ENCODE data around the gene GUCD1. TPM values are rescaled to one million over a fixed set of nuclear protein-coding genes. Genes with fewer than 3 reads are reported as not detected.

The GUCD1 gene
- total and polyA plus RNA-seq, 2 experiments from 2014 or later = 37.2 to 125 TPM

DNA sequence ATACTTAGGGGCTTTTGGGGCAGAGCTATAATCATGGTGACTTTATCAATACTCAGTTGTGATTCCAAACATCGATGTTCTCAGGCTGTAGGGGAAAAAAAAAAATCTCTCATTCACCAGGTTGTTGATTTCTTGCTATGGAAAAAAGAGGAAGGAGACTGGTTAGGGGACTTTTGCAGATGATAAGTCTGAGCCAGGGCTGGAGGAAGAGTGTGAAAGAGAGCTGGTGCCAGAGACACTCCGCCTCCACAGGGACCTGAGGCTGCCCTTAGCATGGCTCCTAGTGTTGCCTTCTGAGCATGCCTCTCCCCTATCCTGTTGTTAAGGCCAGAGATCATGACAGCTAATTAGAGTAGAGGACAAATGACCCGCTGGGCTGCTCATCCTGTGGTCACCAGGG, 42.9 kb downstream of the GUCD1 start:
- in situ Hi-C loops (cut with MboI) = loop anchor here (10.0 kb wide), 1 partner anchor 187 kb away; no protein-coding TSS in a partner anchor
- WGBS, 2 experiments (ENCODE audit: low coverage in 1 of 2, low lambda C conversion rate in 2 of 2, missing lambda C conversion rate in 2 of 2) = 94 to 99% methylated on average over 3 of the region's 3 CpGs

DNA sequence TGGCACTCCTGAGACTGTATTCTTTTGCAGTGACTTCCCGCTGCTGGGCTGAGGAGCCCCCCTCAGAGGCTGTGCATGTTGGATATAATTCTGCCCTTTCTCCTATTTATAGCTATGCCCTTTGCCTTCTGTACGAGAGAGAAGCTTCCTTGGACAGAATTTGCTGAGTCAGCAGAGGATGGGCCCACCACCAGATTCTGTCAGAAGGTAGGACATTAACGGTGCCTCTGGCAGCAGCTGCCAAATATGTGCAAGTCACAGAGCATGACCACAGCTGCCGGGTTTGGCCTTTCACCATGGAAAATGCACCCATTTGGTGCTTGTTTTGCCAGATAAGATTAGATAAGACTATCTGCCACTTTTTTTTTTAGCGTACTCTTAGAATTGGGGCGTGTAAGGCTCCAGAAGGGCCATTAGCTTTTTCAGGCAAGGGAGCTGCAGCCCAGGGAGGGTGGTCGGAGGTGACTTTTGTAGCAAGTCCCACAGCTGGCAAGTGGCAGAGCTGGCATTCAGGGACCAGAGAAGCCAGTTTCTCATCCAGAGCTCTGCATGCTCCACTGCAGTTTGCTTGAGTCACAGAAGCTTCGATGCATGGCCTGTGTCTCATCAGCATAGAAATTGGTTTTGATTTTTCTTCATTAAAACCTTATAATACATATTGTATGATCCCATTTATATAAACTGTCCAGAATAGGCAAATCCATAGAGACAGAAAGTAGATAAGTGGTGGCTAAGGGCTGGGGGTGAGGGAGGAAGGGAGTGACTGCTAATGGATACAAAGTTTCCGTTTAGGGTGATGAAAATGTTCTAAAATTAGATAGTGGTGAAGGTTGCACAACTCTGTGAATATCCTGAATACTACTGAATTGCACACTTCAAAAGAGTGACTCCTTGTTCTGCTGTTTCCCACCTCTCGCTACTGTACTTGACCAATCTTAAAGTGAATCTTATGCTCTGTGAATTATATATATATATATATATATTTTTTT, 44.0 kb downstream of the GUCD1 start:
- Histone ChIP-seq H3K4me3 (no peak overlapping the region), H3K9me3 (ENCODE audit: low read depth) (no peaks in the 10 kb centered on the region), H3K27me3 (replicated peaks; ENCODE audit: insufficient read depth) (0 out of 2 replicates have a peak, but pooled peaks cover 9% of the 10 kb centered on the region), H3K9me2 (ENCODE audit: insufficient read depth) (no peaks in the 10 kb centered on the region), H3K79me2 (ENCODE audit: insufficient read depth) (no peaks in the 10 kb centered on the region), H3F3A (ENCODE audit: insufficient read depth) (0 out of 2 replicates have a peak, but pooled peaks cover 9% of the 10 kb centered on the region), H3K9ac (no peak overlapping the region), H2AFZ (no peak overlapping the region), H3K4me1 (ENCODE audit: insufficient read depth) (peaks cover 16% of the 10 kb centered on the region), H3K27ac (no peak overlapping the region), H4K20me1 (ENCODE audit: insufficient read depth) (no peaks in the 10 kb centered on the region), H3K36me3 (ENCODE audit: low read depth) (no peaks in the 10 kb centered on the region), H3K4me2 (ENCODE audit: unreplicated experiment) (peak overlapping the region; percentile 3)
- TF ChIP-seq EZH2 (IDR thresholded peaks at IDR 0.05; ENCODE audit: insufficient read depth, poor library complexity, severe bottlenecking) (no peak), EZH2phosphoT487 (IDR thresholded peaks at IDR 0.05; ENCODE audit: insufficient read depth, low read depth) (0 out of 2 replicates have a peak, but pooled peaks have one; percentile 75)
- peak; percentile 83 for DNase-seq
- 61 to 65% methylated on average over 10 of the region's 10 CpGs for WGBS, 2 experiments (ENCODE audit: low coverage in 1 of 2, low lambda C conversion rate in 2 of 2, missing lambda C conversion rate in 2 of 2)
- in situ Hi-C loops (cut with MboI) = loop anchor here (10.0 kb wide), 1 partner anchor 186 kb away; no protein-coding TSS in a partner anchor

More for the DNA sequence above, 42.9 kb downstream of the GUCD1 start:
- H3K27ac ChIP-seq = no peak overlapping the region
- no peaks in the 10 kb centered on the region for H3K36me3 ChIP-seq (ENCODE audit: low read depth)
- H3K79me2 ChIP-seq (ENCODE audit: insufficient read depth) = no peaks in the 10 kb centered on the region
- no peaks in the 10 kb centered on the region for H3K9me3 ChIP-seq (ENCODE audit: low read depth)
- no peak overlapping the region for H3K4me2 ChIP-seq (ENCODE audit: unreplicated experiment)
- no peaks in the 10 kb centered on the region for H4K20me1 ChIP-seq (ENCODE audit: insufficient read depth)
- H3K4me3 ChIP-seq = no peak overlapping the region
- DNase-seq = no peak
- H3F3A ChIP-seq (ENCODE audit: insufficient read depth) = peaks cover 19% of the 10 kb centered on the region
- H3K4me1 ChIP-seq (ENCODE audit: insufficient read depth) = peaks cover 19% of the 10 kb centered on the region
- no peak overlapping the region for H3K9ac ChIP-seq
- H3K9me2 ChIP-seq (ENCODE audit: insufficient read depth) = no peaks in the 10 kb centered on the region
- no peak overlapping the region for H2AFZ ChIP-seq
- H3K27me3 ChIP-seq (replicated peaks; ENCODE audit: insufficient read depth) = 0 out of 2 replicates have a peak, but pooled peaks cover 9% of the 10 kb centered on the region
- no peak for TF ChIP-seq EZH2 (IDR thresholded peaks at IDR 0.05; ENCODE audit: insufficient read depth, poor library complexity, severe bottlenecking)

DNA sequence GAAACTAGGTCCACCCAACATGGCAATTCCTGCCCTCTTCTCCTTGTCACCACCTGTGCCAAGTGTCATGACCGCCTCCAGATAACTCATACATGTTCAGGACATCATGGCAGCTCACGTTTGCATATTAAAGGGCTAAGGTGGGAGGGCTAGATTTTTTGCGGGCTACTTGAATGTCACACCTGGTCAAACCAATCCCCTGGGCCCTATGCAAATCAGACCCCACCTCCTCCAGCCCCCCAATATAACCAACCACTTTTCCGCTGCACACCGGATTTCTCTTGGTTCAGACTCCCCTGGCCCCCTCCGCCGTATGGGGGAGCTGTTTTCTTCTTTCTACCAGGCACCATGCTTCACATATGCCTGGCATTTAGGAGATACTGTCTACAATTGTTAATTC, 47.2 kb downstream of the GUCD1 start:
- 0 out of 2 replicates have a peak, but pooled peaks cover 7% of the 10 kb centered on the region for H3F3A ChIP-seq (ENCODE audit: insufficient read depth)
- no peaks in the 10 kb centered on the region for H3K27me3 ChIP-seq (replicated peaks; ENCODE audit: insufficient read depth)
- H3K27ac ChIP-seq = no peak overlapping the region
- no peaks in the 10 kb centered on the region for H4K20me1 ChIP-seq (ENCODE audit: insufficient read depth)
- in situ Hi-C loops (cut with MboI) = loop anchor here (10.0 kb wide), 1 partner anchor 93 kb away; no protein-coding TSS in a partner anchor
- TF ChIP-seq EZH2phosphoT487 (IDR thresholded peaks at IDR 0.05; ENCODE audit: insufficient read depth, low read depth) (no peak), EZH2 (IDR thresholded peaks at IDR 0.05; ENCODE audit: insufficient read depth, poor library complexity, severe bottlenecking) (no peak)
- peaks cover 21% of the 10 kb centered on the region for H3K4me1 ChIP-seq (ENCODE audit: insufficient read depth)
- no peak overlapping the region for H2AFZ ChIP-seq
- H3K9me3 ChIP-seq (ENCODE audit: low read depth) = no peaks in the 10 kb centered on the region
- no peaks in the 10 kb centered on the region for H3K9me2 ChIP-seq (ENCODE audit: insufficient read depth)
- no peak overlapping the region for H3K9ac ChIP-seq
- no peaks in the 10 kb centered on the region for H3K36me3 ChIP-seq (ENCODE audit: low read depth)
- H3K79me2 ChIP-seq (ENCODE audit: insufficient read depth) = no peaks in the 10 kb centered on the region
- H3K4me2 ChIP-seq (ENCODE audit: unreplicated experiment) = no peak overlapping the region
- 51 to 54% methylated on average over 7 of the region's 7 CpGs for WGBS, 2 experiments (ENCODE audit: low coverage in 1 of 2, low lambda C conversion rate in 2 of 2, missing lambda C conversion rate in 2 of 2)
- no peak for DNase-seq
- H3K4me3 ChIP-seq = no peak overlapping the region

DNA sequence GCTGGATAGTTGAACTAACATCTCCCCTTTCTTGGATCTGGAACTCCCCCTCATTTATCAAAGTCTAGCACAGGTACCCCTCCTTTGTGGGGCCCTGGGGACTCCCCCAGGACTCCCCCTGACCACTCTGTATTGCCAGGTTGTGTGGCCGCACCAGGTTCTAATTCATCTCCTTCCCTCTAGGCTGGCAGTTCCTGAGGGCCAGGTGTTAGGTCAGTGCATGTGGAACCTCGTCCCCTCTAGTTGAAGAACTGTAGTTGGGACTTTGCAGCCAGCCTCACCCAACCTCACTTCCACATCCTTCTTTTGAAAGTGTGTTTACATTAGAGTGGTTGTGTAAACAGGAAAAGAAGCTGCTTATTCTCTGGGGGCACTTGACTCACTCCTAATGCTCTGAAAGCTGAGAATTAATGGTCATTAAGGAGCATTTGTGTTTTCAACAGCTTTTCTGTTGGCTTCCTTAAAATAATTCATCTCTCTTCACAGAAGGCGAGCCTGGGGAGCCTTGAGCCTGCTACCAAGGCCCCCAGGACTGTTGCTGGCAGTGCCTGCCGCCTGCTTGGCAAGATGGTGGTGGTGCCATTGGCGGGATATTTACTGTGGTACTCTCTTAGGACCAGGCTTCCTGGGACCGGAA, 48.0 kb downstream of the GUCD1 start:
- no peak overlapping the region for H2AFZ ChIP-seq
- no peak overlapping the region for H3K4me2 ChIP-seq (ENCODE audit: unreplicated experiment)

More for the DNA sequence above, 48.0 kb downstream of the GUCD1 start:
- H3K36me3 ChIP-seq (ENCODE audit: low read depth) = no peaks in the 10 kb centered on the region
- H3K4me3 ChIP-seq = no peak overlapping the region
- H3K4me1 ChIP-seq (ENCODE audit: insufficient read depth) = peaks cover 18% of the 10 kb centered on the region
- in situ Hi-C loops (cut with MboI) = loop anchor here (10.0 kb wide), 1 partner anchor 92 kb away; no protein-coding TSS in a partner anchor
- H3K9me2 ChIP-seq (ENCODE audit: insufficient read depth) = no peaks in the 10 kb centered on the region
- H3F3A ChIP-seq (ENCODE audit: insufficient read depth) = 0 out of 2 replicates have a peak, but pooled peaks cover 7% of the 10 kb centered on the region
- 63 to 65% methylated on average over 6 of the region's 6 CpGs for WGBS, 2 experiments (ENCODE audit: low coverage in 1 of 2, low lambda C conversion rate in 2 of 2, missing lambda C conversion rate in 2 of 2)
- H3K9me3 ChIP-seq (ENCODE audit: low read depth) = no peaks in the 10 kb centered on the region
- H3K9ac ChIP-seq = no peak overlapping the region
- H3K79me2 ChIP-seq (ENCODE audit: insufficient read depth) = no peaks in the 10 kb centered on the region
- no peaks in the 10 kb centered on the region for H3K27me3 ChIP-seq (replicated peaks; ENCODE audit: insufficient read depth)
- no peak overlapping the region for H3K27ac ChIP-seq
- TF ChIP-seq EZH2 (IDR thresholded peaks at IDR 0.05; ENCODE audit: insufficient read depth, poor library complexity, severe bottlenecking) (no peak), EZH2phosphoT487 (IDR thresholded peaks at IDR 0.05; ENCODE audit: insufficient read depth, low read depth) (no peak)
- H4K20me1 ChIP-seq (ENCODE audit: insufficient read depth) = no peaks in the 10 kb centered on the region
- DNase-seq = peak; percentile 52

Data from GM23248 (cell line).